ENCODE data around the gene C10orf90.
A peak's percentile ranks its signal among the peaks of the same experiment; 100 is the strongest.

The C10orf90 gene

DNA sequence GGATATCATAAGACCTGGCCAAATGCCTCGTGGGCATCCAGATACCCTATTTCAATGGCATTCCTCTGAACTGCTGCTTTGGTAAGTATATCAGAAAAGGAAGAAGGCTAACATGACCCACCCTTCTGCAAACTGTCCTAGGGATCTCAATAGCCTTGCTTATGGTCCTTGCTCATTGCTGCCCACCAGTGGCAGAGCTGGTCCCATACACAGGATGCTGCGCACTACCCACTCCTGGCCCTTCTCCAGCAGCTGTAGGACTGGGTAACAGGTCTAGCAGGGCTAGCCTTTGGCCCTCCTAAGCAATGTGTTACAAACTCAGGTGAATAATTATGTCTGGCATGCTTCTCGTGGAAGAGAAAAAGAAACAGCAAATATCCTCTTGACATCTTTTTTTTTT lies 72.5 kb downstream of the C10orf90 start:
- H3K23ac ChIP-seq (ENCODE audit: low read depth, low read length, poor library complexity), result no peak overlapping the region
- H2BK5ac ChIP-seq (ENCODE audit: low read length), result no peak overlapping the region
- H3K4me1 ChIP-seq (ENCODE audit: control insufficient read depth in 2 of 2, insufficient read depth in 1 of 2, low read depth in 1 of 2, low read length in 2 of 2), result peaks cover 0 to 6% of the 10 kb centered on the region in 2 donors
- no peak overlapping the region for H2BK120ac ChIP-seq (ENCODE audit: low read depth, low read length)
- H3K27me3 ChIP-seq (ENCODE audit: control insufficient read depth in 3 of 3, insufficient read depth in 3 of 3, low read depth in 1 of 3, low read length in 3 of 3), result no peaks in the 10 kb centered on the region
- no peak overlapping the region for H2AK5ac ChIP-seq (ENCODE audit: low read depth, low read length)
- no peak overlapping the region for H4K8ac ChIP-seq (ENCODE audit: low read depth, low read length)
- H3K36me3 ChIP-seq (replicated peaks in 1 of 2; ENCODE audit: control insufficient read depth in 2 of 2, insufficient read depth in 2 of 2, low read length in 2 of 2), result no peaks in the 10 kb centered on the region
- H3K27ac ChIP-seq (replicated peaks; ENCODE audit: low read length), result no peak overlapping the region
- no peak overlapping the region for H3K4me2 ChIP-seq (ENCODE audit: insufficient read depth, low read length, poor library complexity, severe bottlenecking)
- H2AFZ ChIP-seq (ENCODE audit: low read length), result no peak overlapping the region
- H3K4me3 ChIP-seq (ENCODE audit: low read length in 2 of 2), result no peak overlapping the region
- H2BK15ac ChIP-seq (ENCODE audit: low read length), result no peak overlapping the region
- no peak overlapping the region for H3K9ac ChIP-seq (ENCODE audit: low read depth, low read length, poor library complexity)
- no peak overlapping the region for H4K91ac ChIP-seq (ENCODE audit: low read depth, low read length, poor library complexity)
- peak; percentile 20 for DNase-seq (ENCODE audit: low spot score)
- H3K18ac ChIP-seq (ENCODE audit: low read length), result no peak overlapping the region
- no CpG with 5 or more reads among the region's 3 CpGs for WGBS, 2 donors (ENCODE audit: extremely low coverage in 2 of 2, insufficient read length in 2 of 2, insufficient replicate concordance in 1 of 2)
- H2BK12ac ChIP-seq (ENCODE audit: low read length), result no peak overlapping the region
- no peak overlapping the region for H3K14ac ChIP-seq (ENCODE audit: low read length)
- no peak overlapping the region for H3K4ac ChIP-seq (ENCODE audit: low read length)
- H3K9me3 ChIP-seq (replicated peaks in 1 of 2; ENCODE audit: control insufficient read depth in 2 of 2, insufficient read depth in 1 of 2, low read depth in 1 of 2, low read length in 2 of 2), result no peaks in the 10 kb centered on the region
- H3K79me1 ChIP-seq (ENCODE audit: low read depth, low read length), result no peaks in the 10 kb centered on the region

DNA sequence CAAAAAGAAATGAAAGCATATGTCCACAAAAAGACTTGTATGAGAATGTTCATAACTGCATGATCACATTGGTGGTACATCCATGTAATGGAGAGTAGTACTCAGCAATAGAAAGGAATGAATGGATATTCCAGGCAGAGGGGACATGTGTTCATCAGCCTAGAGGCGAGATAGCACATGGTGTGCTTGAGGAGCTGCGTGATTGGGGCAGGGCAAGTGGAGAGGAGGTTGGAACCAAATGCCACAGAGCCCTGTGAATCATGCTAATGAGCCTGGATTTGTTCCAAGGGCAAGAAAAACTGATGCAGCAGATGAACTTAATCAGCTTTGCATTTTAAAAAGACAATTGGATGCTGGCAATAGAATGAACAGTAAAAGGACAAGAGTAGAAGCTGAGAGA lies 73.3 kb downstream of the C10orf90 start:
- Histone ChIP-seq H2BK5ac (ENCODE audit: low read length) (no peak overlapping the region), H2BK15ac (ENCODE audit: low read length) (no peak overlapping the region), H3K36me3 (replicated peaks in 1 of 2; ENCODE audit: control insufficient read depth in 2 of 2, insufficient read depth in 2 of 2, low read length in 2 of 2) (no peaks in the 10 kb centered on the region), H4K8ac (ENCODE audit: low read depth, low read length) (no peak overlapping the region), H3K27me3 (ENCODE audit: control insufficient read depth in 3 of 3, insufficient read depth in 3 of 3, low read depth in 1 of 3, low read length in 3 of 3) (no peaks in the 10 kb centered on the region), H2AK5ac (ENCODE audit: low read depth, low read length) (no peak overlapping the region), H3K79me1 (ENCODE audit: low read depth, low read length) (no peaks in the 10 kb centered on the region), H2BK12ac (ENCODE audit: low read length) (no peak overlapping the region), H3K4me1 (ENCODE audit: control insufficient read depth in 2 of 2, insufficient read depth in 1 of 2, low read depth in 1 of 2, low read length in 2 of 2) (peaks cover 0 to 6% of the 10 kb centered on the region in 2 donors), H3K4ac (ENCODE audit: low read length) (no peak overlapping the region), H3K9ac (ENCODE audit: low read depth, low read length, poor library complexity) (no peak overlapping the region), H3K18ac (ENCODE audit: low read length) (no peak overlapping the region), H2BK120ac (ENCODE audit: low read depth, low read length) (no peak overlapping the region), H3K14ac (ENCODE audit: low read length) (no peak overlapping the region), H3K4me2 (ENCODE audit: insufficient read depth, low read length, poor library complexity, severe bottlenecking) (no peak overlapping the region), H3K4me3 (ENCODE audit: low read length in 2 of 2) (no peak overlapping the region), H4K91ac (ENCODE audit: low read depth, low read length, poor library complexity) (no peak overlapping the region), H3K23ac (ENCODE audit: low read depth, low read length, poor library complexity) (no peak overlapping the region), H3K9me3 (replicated peaks in 1 of 2; ENCODE audit: control insufficient read depth in 2 of 2, insufficient read depth in 1 of 2, low read depth in 1 of 2, low read length in 2 of 2) (no peaks in the 10 kb centered on the region), H3K27ac (replicated peaks; ENCODE audit: low read length) (no peak overlapping the region), H2AFZ (ENCODE audit: low read length) (no peak overlapping the region)
- DNase-seq (ENCODE audit: low spot score), result no peak
- WGBS, 2 donors (ENCODE audit: extremely low coverage in 2 of 2, insufficient read length in 2 of 2, insufficient replicate concordance in 1 of 2), result no CpG with 5 or more reads among the region's 2 CpGs

DNA sequence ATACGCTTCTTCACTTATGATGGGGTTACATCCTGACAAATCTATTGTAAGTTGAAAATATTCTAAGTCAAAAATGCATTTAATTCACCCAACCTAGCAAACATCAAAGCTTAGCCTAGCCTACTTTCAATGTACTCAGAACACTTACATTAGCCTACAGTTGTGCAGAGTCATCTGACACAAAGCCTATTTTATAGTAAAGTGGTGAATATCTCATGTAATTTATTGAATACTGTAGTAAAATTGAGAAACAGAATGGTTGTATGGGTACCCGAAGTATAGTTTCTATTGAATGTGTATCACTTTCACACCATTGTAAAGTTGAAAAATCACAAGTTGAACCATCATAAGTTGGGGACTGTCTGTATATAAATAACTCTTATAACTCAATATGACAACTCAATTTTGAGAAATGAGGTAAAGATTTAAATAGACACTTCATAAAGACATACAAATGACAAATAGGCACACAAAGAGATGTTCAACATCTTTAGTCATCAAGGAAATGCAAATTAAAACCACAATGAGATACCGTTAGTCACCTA lies 73.9 kb downstream of the C10orf90 start:
- no peak overlapping the region for H3K14ac ChIP-seq (ENCODE audit: low read length)
- H3K23ac ChIP-seq (ENCODE audit: low read depth, low read length, poor library complexity), result no peak overlapping the region
- WGBS, 2 donors (ENCODE audit: extremely low coverage in 2 of 2, insufficient read length in 2 of 2, insufficient replicate concordance in 1 of 2), result no CpG with 5 or more reads among the region's 3 CpGs
- no peak overlapping the region for H2BK15ac ChIP-seq (ENCODE audit: low read length)
- no peak overlapping the region for H3K18ac ChIP-seq (ENCODE audit: low read length)
- H3K4me2 ChIP-seq (ENCODE audit: insufficient read depth, low read length, poor library complexity, severe bottlenecking), result no peak overlapping the region
- no peaks in the 10 kb centered on the region for H3K9me3 ChIP-seq (replicated peaks in 1 of 2; ENCODE audit: control insufficient read depth in 2 of 2, insufficient read depth in 1 of 2, low read depth in 1 of 2, low read length in 2 of 2)
- H3K27me3 ChIP-seq (ENCODE audit: control insufficient read depth in 3 of 3, insufficient read depth in 3 of 3, low read depth in 1 of 3, low read length in 3 of 3), result no peaks in the 10 kb centered on the region
- H3K27ac ChIP-seq (replicated peaks; ENCODE audit: low read length), result no peak overlapping the region
- H3K79me1 ChIP-seq (ENCODE audit: low read depth, low read length), result no peaks in the 10 kb centered on the region
- no peak overlapping the region for H2BK120ac ChIP-seq (ENCODE audit: low read depth, low read length)
- peaks cover 0 to 4% of the 10 kb centered on the region in 2 donors for H3K4me1 ChIP-seq (ENCODE audit: control insufficient read depth in 2 of 2, insufficient read depth in 1 of 2, low read depth in 1 of 2, low read length in 2 of 2)
- H2AK5ac ChIP-seq (ENCODE audit: low read depth, low read length), result no peak overlapping the region
- H2BK5ac ChIP-seq (ENCODE audit: low read length), result no peak overlapping the region
- no peak for DNase-seq (ENCODE audit: low spot score)
- H4K91ac ChIP-seq (ENCODE audit: low read depth, low read length, poor library complexity), result no peak overlapping the region
- H4K8ac ChIP-seq (ENCODE audit: low read depth, low read length), result no peak overlapping the region
- H3K4me3 ChIP-seq (ENCODE audit: low read length in 2 of 2), result no peak overlapping the region
- no peak overlapping the region for H3K9ac ChIP-seq (ENCODE audit: low read depth, low read length, poor library complexity)
- H2AFZ ChIP-seq (ENCODE audit: low read length), result no peak overlapping the region
- H2BK12ac ChIP-seq (ENCODE audit: low read length), result no peak overlapping the region
- H3K36me3 ChIP-seq (replicated peaks in 1 of 2; ENCODE audit: control insufficient read depth in 2 of 2, insufficient read depth in 2 of 2, low read length in 2 of 2), result no peaks in the 10 kb centered on the region
- no peak overlapping the region for H3K4ac ChIP-seq (ENCODE audit: low read length)

DNA sequence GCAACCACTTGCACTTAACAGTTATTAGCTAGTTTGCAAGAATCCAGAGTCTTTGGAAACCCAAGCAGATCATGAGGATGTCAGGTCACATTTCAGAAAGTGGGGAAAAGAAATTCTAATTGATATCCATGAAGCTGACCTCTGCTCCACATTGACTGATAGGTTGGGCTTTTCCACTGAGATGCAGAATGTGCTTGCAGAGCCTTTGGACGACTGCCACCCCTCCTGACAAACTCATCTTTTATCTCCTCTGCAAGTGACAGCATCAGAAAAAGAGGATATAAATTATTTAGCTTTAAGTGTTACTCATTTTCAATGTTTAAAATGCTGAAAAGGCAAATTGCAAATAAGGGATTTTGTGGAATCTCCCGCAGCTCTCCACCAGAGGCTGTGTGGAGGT lies 75.3 kb downstream of the C10orf90 start:
- Histone ChIP-seq H3K9me3 (replicated peaks in 1 of 2; ENCODE audit: control insufficient read depth in 2 of 2, insufficient read depth in 1 of 2, low read depth in 1 of 2, low read length in 2 of 2) (no peaks in the 10 kb centered on the region), H3K79me1 (ENCODE audit: low read depth, low read length) (no peaks in the 10 kb centered on the region), H2BK15ac (ENCODE audit: low read length) (no peak overlapping the region), H3K18ac (ENCODE audit: low read length) (no peak overlapping the region), H2BK120ac (ENCODE audit: low read depth, low read length) (no peak overlapping the region), H2BK12ac (ENCODE audit: low read length) (no peak overlapping the region), H3K4me1 (ENCODE audit: control insufficient read depth in 2 of 2, insufficient read depth in 1 of 2, low read depth in 1 of 2, low read length in 2 of 2) (peaks cover 0 to 2% of the 10 kb centered on the region in 2 donors), H3K4ac (ENCODE audit: low read length) (no peak overlapping the region), H3K27ac (replicated peaks; ENCODE audit: low read length) (no peak overlapping the region), H4K8ac (ENCODE audit: low read depth, low read length) (no peak overlapping the region), H3K9ac (ENCODE audit: low read depth, low read length, poor library complexity) (no peak overlapping the region), H3K27me3 (ENCODE audit: control insufficient read depth in 3 of 3, insufficient read depth in 3 of 3, low read depth in 1 of 3, low read length in 3 of 3) (no peaks in the 10 kb centered on the region), H3K14ac (ENCODE audit: low read length) (no peak overlapping the region), H2AFZ (ENCODE audit: low read length) (no peak overlapping the region), H3K36me3 (replicated peaks in 1 of 2; ENCODE audit: control insufficient read depth in 2 of 2, insufficient read depth in 2 of 2, low read length in 2 of 2) (no peaks in the 10 kb centered on the region), H4K91ac (ENCODE audit: low read depth, low read length, poor library complexity) (no peak overlapping the region), H2BK5ac (ENCODE audit: low read length) (no peak overlapping the region), H3K4me3 (ENCODE audit: low read length in 2 of 2) (no peak overlapping the region), H3K4me2 (ENCODE audit: insufficient read depth, low read length, poor library complexity, severe bottlenecking) (no peak overlapping the region), H2AK5ac (ENCODE audit: low read depth, low read length) (no peak overlapping the region), H3K23ac (ENCODE audit: low read depth, low read length, poor library complexity) (no peak overlapping the region)
- DNase-seq (ENCODE audit: low spot score), result no peak
- no CpG with 5 or more reads among the region's 2 CpGs for WGBS, 2 donors (ENCODE audit: extremely low coverage in 2 of 2, insufficient read length in 2 of 2, insufficient replicate concordance in 1 of 2)
